Endodermal cell (in vitro differentiated cells): ENCODE measurements around the gene ZNRF2. TPM values are rescaled to one million over a fixed set of nuclear protein-coding genes. Genes with fewer than 3 reads are reported as not detected.
"Not testable (repeated sequence)": the region's sequence is repeated elsewhere in the genome, so short reads cannot be mapped to it uniquely, and the experiment has no call there.

Experiments
- DNase-seq: peaks from one replicate; pipeline ENCODE4 v3.0.0-alpha.2; 2017
- H3K27ac ChIP-seq: 2 replicates; pipeline ENCODE4 v1.5.1; 2013; ENCODE audit warnings: mild to moderate bottlenecking, low read depth, low read length, moderate library complexity
- H3K27me3 ChIP-seq: 2 replicates; pipeline ENCODE4 v1.6.1; 2013; ENCODE audit warnings: mild to moderate bottlenecking, low read length, moderate library complexity; ENCODE audit not compliant: insufficient read depth, control insufficient read depth, poor library complexity, severe bottlenecking
- H3K36me3 ChIP-seq: 2 replicates; pipeline ENCODE4 v1.7.0; 2013; ENCODE audit warnings: mild to moderate bottlenecking, low read length, moderate library complexity; ENCODE audit not compliant: control insufficient read depth, insufficient read depth
- H3K4me1 ChIP-seq: one replicate; pipeline ENCODE4 v1.7.0; 2013; ENCODE audit warnings: low read length; ENCODE audit not compliant: control insufficient read depth, insufficient read depth
- H3K4me3 ChIP-seq: 2 replicates; pipeline ENCODE4 v1.5.1; 2013; ENCODE audit warnings: mild to moderate bottlenecking, low read length, moderate library complexity
- H3K9ac ChIP-seq: 2 replicates; pipeline ENCODE4 v1.6.1; 2013; ENCODE audit warnings: mild to moderate bottlenecking, low read length, moderate library complexity; ENCODE audit not compliant: poor library complexity, severe bottlenecking; ENCODE audit errors: extremely low read depth
- H3K9me3 ChIP-seq: 2 replicates; pipeline ENCODE4 v1.6.1; 2013; ENCODE audit warnings: mild to moderate bottlenecking, low read length, moderate library complexity; ENCODE audit not compliant: control insufficient read depth
- H3K27ac Mint-ChIP-seq: 2 replicates; pipeline ENCODE4 v1.8.0; 2020; ENCODE audit warnings: mixed read lengths
- H3K27me3 Mint-ChIP-seq: 2 replicates; pipeline ENCODE4 v1.8.0; 2021; ENCODE audit warnings: mild to moderate bottlenecking, mixed read lengths; ENCODE audit not compliant: insufficient read depth
- H3K36me3 Mint-ChIP-seq: 2 replicates; pipeline ENCODE4 v1.8.0; 2020; ENCODE audit warnings: low read depth, mixed read lengths
- H3K4me1 Mint-ChIP-seq: 2 replicates; pipeline ENCODE4 v1.8.0; 2020; ENCODE audit warnings: mixed read lengths
- H3K4me3 Mint-ChIP-seq: 2 replicates; pipeline ENCODE4 v1.8.0; 2020; ENCODE audit warnings: mild to moderate bottlenecking, moderate library complexity, mixed read lengths
- H3K9me3 Mint-ChIP-seq: 2 replicates; pipeline ENCODE4 v1.8.0; 2020; ENCODE audit warnings: mild to moderate bottlenecking, mixed read lengths
- WGBS, 2 experiments: methylation state at CpG; one replicate each; pipeline versions ENCODE4 v1.1.5 to v1.1.7; 2013; ENCODE audit warnings: missing lambda C conversion rate in 2 of 2, mixed read lengths in 1 of 2; ENCODE audit not compliant: insufficient coverage in 1 of 2, insufficient read length in 1 of 2; 5-methylcytosine and 5-hydroxymethylcytosine counted together
- total RNA-seq, 2 donors: library from RNA; stranded (reverse); fragmentation: NEBNext Ultra II Directional in 1 of 2; extraction: Animal tissue kit (Norgen Biotek cat#: 25700) in 1 of 2; gene quantifications; 2 replicates in 1 of 2; 3 replicates in 1 of 2; pipeline ENCODE4 v1.2.1, GENCODE V29; 2021
- TF ChIP-seq, protein P1 (sequence below): fragments of 200-600 bp; sonication (generic); conservative IDR thresholded peaks from 2 replicates; pipeline ENCODE4 v1.5.0; 2021; ENCODE audit warnings: antibody characterized with exemption, mild to moderate bottlenecking

The ZNRF2 gene
- total RNA-seq, 2 donors from 2014 or later, result 15.5 to 20.9 TPM

DNA sequence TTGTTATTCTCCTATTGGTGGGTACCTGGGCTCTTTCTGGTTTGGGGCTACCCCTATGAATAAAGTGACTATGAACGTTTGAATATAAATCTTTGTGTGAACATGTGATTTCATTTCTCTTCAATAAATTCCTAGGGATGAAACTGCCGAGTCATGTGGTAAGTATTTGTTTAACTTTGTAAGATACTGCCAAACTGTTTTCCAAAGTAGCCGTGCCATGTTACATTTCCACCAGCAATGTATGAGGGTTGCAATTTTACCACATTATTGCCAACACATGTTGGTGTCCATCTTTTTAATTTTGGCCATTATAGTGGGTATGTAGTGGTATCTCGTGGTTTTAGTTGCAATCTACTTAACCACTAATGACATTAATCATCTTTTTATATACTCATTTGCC, 94.7 kb downstream of the ZNRF2 start:
- H3K9me3 Mint-ChIP-seq, result peaks cover 23% of the 10 kb centered on the region
- WGBS, 2 experiments, result 95 to 100% methylated on average over 1 to 3 of the region's 4 CpGs
- Histone ChIP-seq H3K36me3 (no peaks in the 10 kb centered on the region), H3K27ac (no peak overlapping the region), H3K27me3 (no peaks in the 10 kb centered on the region), H3K4me1 (no peaks in the 10 kb centered on the region), H3K9ac (no peak overlapping the region), H3K4me3 (no peak overlapping the region), H3K9me3 (peaks cover 5% of the 10 kb centered on the region)
- H3K4me1 Mint-ChIP-seq, result no peaks in the 10 kb centered on the region
- no peak for DNase-seq
- TF ChIP-seq, protein P1, sequence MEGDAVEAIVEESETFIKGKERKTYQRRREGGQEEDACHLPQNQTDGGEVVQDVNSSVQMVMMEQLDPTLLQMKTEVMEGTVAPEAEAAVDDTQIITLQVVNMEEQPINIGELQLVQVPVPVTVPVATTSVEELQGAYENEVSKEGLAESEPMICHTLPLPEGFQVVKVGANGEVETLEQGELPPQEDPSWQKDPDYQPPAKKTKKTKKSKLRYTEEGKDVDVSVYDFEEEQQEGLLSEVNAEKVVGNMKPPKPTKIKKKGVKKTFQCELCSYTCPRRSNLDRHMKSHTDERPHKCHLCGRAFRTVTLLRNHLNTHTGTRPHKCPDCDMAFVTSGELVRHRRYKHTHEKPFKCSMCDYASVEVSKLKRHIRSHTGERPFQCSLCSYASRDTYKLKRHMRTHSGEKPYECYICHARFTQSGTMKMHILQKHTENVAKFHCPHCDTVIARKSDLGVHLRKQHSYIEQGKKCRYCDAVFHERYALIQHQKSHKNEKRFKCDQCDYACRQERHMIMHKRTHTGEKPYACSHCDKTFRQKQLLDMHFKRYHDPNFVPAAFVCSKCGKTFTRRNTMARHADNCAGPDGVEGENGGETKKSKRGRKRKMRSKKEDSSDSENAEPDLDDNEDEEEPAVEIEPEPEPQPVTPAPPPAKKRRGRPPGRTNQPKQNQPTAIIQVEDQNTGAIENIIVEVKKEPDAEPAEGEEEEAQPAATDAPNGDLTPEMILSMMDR, result no peak
- H3K27me3 Mint-ChIP-seq, result no peaks in the 10 kb centered on the region
- no peak overlapping the region for H3K4me3 Mint-ChIP-seq
- no peaks in the 10 kb centered on the region for H3K36me3 Mint-ChIP-seq
- H3K27ac Mint-ChIP-seq, result no peak overlapping the region

DNA sequence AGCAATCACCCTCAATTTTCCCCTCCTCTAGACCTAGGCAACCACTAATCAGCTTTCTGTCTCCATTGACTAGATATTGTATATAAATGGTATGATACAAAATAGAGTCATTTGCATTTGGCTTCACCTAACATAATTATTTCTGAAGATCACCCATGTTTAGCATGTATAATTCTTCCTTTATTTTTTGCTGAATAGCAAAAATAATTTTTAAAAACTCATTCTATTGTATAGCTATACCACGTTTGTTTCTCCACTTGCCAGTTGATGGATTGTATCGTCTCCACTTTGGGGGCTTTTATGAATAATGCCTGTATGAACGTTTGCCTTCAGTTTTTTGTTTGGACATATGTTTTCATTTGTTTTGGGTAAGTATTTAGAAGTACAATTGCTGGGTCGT, 95.3 kb downstream of the ZNRF2 start:
- Mint-ChIP-seq H3K27me3 (no peaks in the 10 kb centered on the region), H3K27ac (no peak overlapping the region), H3K9me3 (peaks cover 23% of the 10 kb centered on the region), H3K36me3 (no peaks in the 10 kb centered on the region), H3K4me1 (no peaks in the 10 kb centered on the region), H3K4me3 (no peak overlapping the region)
- H3K36me3 ChIP-seq, result no peaks in the 10 kb centered on the region
- 77 to 93% methylated on average over 2 to 4 of the region's 4 CpGs for WGBS, 2 experiments
- H3K4me3 ChIP-seq, result no peak overlapping the region
- no peak for DNase-seq
- TF ChIP-seq, protein P1, result no peak
- H3K9me3 ChIP-seq, result peaks cover 5% of the 10 kb centered on the region
- H3K9ac ChIP-seq, result no peak overlapping the region
- H3K27ac ChIP-seq, result no peak overlapping the region
- H3K4me1 ChIP-seq, result no peaks in the 10 kb centered on the region
- H3K27me3 ChIP-seq, result no peaks in the 10 kb centered on the region

DNA sequence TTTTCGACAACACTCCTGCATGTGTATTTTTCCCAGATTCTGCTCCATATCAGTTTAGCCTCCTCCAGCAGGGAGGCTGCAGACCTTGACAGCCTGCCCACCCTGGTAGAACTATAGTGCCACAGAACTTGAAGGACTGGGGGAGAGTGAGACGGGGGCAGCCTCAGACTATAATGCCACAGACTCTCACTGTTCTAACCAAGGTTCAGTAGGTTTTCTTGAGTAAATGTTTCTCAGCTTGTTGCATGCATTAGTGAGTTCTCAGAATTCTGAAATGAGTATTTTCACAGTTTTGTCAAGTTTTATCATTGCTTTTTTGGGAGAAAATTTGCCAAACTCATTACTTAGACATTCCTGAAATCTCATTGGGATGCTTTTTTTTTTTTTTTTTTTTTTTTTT, 95.9 kb downstream of the ZNRF2 start:
- no peaks in the 10 kb centered on the region for H3K4me1 Mint-ChIP-seq
- WGBS, 2 experiments, result 71 to 89% methylated on average over 1 to 2 of the region's 2 CpGs

DNA sequence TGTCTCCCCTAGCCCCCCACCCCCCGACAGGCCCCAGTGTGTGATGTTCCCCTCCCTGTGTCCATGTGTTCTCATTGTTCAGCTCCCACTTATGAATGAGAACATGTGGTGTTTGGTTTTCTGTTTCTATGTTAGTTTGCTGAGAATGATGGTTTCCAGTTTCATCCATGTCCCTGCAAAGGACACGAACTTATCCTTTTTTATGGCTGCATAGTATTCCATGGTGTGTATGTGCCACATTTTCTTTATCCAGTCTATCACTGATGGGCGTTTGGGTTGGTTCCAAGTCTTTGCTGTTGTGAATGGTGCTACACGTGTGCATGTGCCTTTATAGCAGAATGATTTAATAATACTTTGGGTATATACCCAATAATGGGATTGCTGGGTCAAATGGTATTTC, 96.4 kb downstream of the ZNRF2 start:
- WGBS, 2 experiments, result 87 to 100% methylated on average over 1 to 4 of the region's 4 CpGs
- H3K9ac ChIP-seq, H3K27me3 ChIP-seq, H3K4me1 Mint-ChIP-seq, DNase-seq, H3K9me3 ChIP-seq, H3K4me3 Mint-ChIP-seq, H3K27ac ChIP-seq, H3K27ac Mint-ChIP-seq, H3K4me3 ChIP-seq, H3K36me3 Mint-ChIP-seq, H3K27me3 Mint-ChIP-seq, H3K36me3 ChIP-seq, H3K4me1 ChIP-seq: not testable (repeated sequence)
- peaks cover 23% of the 10 kb centered on the region for H3K9me3 Mint-ChIP-seq

More for the DNA sequence above, 95.9 kb downstream of the ZNRF2 start:
- no peak overlapping the region for H3K4me3 Mint-ChIP-seq
- DNase-seq, result no peak
- peaks cover 5% of the 10 kb centered on the region for H3K9me3 ChIP-seq
- TF ChIP-seq, protein P1, result no peak
- no peak overlapping the region for H3K27ac Mint-ChIP-seq
- no peaks in the 10 kb centered on the region for H3K27me3 Mint-ChIP-seq
- H3K9me3 Mint-ChIP-seq, result peaks cover 23% of the 10 kb centered on the region
- H3K9ac ChIP-seq, result no peak overlapping the region
- no peaks in the 10 kb centered on the region for H3K36me3 ChIP-seq
- H3K4me3 ChIP-seq, result no peak overlapping the region
- H3K27me3 ChIP-seq, result no peaks in the 10 kb centered on the region
- H3K4me1 ChIP-seq, result no peaks in the 10 kb centered on the region
- no peaks in the 10 kb centered on the region for H3K36me3 Mint-ChIP-seq
- no peak overlapping the region for H3K27ac ChIP-seq
